ENCODE measurements around the gene FIGNL1.

- no peak for TF ChIP-seq ZFP36 (IDR thresholded peaks at IDR 0.05; ENCODE audit: borderline replicate concordance, partially characterized antibody)
- no peak for TF ChIP-seq ATOH8 (CRISPR knock-in tag; IDR thresholded peaks at IDR 0.05; ENCODE audit: low read depth)
- no peak for TF ChIP-seq CTCF (IDR thresholded peaks at IDR 0.05)
- TF ChIP-seq HOXA7 (CRISPR knock-in tag; IDR thresholded peaks at IDR 0.05): no peak
Observed at GRCh38 chr7:50479743-50480517, 29.8 kb upstream of the FIGNL1 start.
